Esophagus squamous epithelium (tissue), 4 donors: Measurements from ENCODE around the gene VIPR2.

ENCODE experiments used
- CTCF ChIP-seq, 6 experiments: fragments of 450-650 bp in 4 of 6; fragments of 200-600 bp in 2 of 6; sonication (generic) in 2 of 6; IDR thresholded peaks; one replicate each; pipeline ENCODE4 v1.5.1; 2016 to 2019; ENCODE audit warnings: antibody characterized with exemption in 6 of 6, mild to moderate bottlenecking in 4 of 6, moderate library complexity in 4 of 6
- POLR2A ChIP-seq, 4 donors: fragments of 450-650 bp; IDR thresholded peaks; one replicate each; pipeline ENCODE4 v1.6.1; 2017; ENCODE audit warnings: antibody characterized with exemption in 4 of 4, mild to moderate bottlenecking in 4 of 4, moderate library complexity in 3 of 4

DNA sequence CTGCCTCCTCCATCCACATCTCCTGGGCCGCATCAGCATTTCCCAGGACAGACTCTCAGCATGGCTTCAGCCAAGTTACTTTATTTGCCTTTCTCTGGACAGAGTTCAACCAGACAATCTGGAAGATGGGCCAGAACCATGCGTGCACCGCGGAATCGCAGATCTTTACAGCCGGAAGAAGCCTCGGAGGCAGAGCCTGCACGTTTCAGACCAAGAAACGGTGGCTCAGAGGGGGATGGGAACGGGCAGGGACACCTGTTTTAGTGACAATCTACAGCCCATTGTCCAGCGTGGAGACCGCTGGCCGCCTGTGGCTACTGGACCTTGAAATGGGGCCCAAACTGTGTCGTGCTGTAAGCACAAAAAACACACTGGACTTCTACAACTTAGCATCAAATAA is 3.5 kb downstream of the VIPR2 start:
- TF ChIP-seq CTCF (IDR thresholded peaks at IDR 0.05): no peak
- no peak for TF ChIP-seq POLR2A (IDR thresholded peaks at IDR 0.05)
